HEK293 (cell line): ENCODE data around the gene COPS3.

Source experiments
- EGR2 ChIP-seq: fragments of 450-650 bp; formaldehyde crosslinking; IDR thresholded peaks from 2 replicates; pipeline ENCODE4 v1.5.1; 2016; ENCODE audit warnings: low read depth, missing biosample characterization, missing genetic modification characterization
- GFI1B ChIP-seq: fragments of 450-650 bp; formaldehyde crosslinking; IDR thresholded peaks from 2 replicates; pipeline ENCODE4 v1.5.1; 2016; ENCODE audit warnings: missing biosample characterization, missing genetic modification characterization
- KLF10 ChIP-seq: fragments of 450-650 bp; IDR thresholded peaks from 2 replicates; pipeline ENCODE4 v1.5.1; 2018; ENCODE audit warnings: missing biosample characterization, mild to moderate bottlenecking, missing genetic modification characterization
- KLF9 ChIP-seq: fragments of 450-650 bp; formaldehyde crosslinking; IDR thresholded peaks from 2 replicates; pipeline ENCODE4 v1.5.1; 2016; ENCODE audit warnings: missing biosample characterization, missing genetic modification characterization, low read depth
- REPIN1 ChIP-seq: fragments of 450-650 bp; formaldehyde crosslinking; IDR thresholded peaks from 2 replicates; pipeline ENCODE4 v1.5.1; 2017; ENCODE audit warnings: missing biosample characterization, missing genetic modification characterization, low read depth
- ZBTB17 ChIP-seq: fragments of 450-650 bp; formaldehyde crosslinking; IDR thresholded peaks from 2 replicates; pipeline ENCODE4 v1.5.1; 2016; ENCODE audit warnings: missing biosample characterization, missing genetic modification characterization
- ZBTB8A ChIP-seq: fragments of 450-650 bp; formaldehyde crosslinking; IDR thresholded peaks from 2 replicates; pipeline ENCODE4 v1.5.1; 2016; ENCODE audit warnings: missing biosample characterization, missing genetic modification characterization
- ZNF140 ChIP-seq: fragments of 450-650 bp; formaldehyde crosslinking; IDR thresholded peaks from 2 replicates; pipeline ENCODE4 v1.5.1; 2016; ENCODE audit warnings: missing biosample characterization, missing genetic modification characterization
- ZNF169 ChIP-seq: fragments of 450-650 bp; formaldehyde crosslinking; IDR thresholded peaks from 2 replicates; pipeline ENCODE4 v1.5.1; 2016; ENCODE audit warnings: missing biosample characterization, missing genetic modification characterization
- ZNF2 ChIP-seq: fragments of 450-650 bp; formaldehyde crosslinking; IDR thresholded peaks from 2 replicates; pipeline ENCODE4 v1.5.1; 2016; ENCODE audit warnings: missing biosample characterization, missing genetic modification characterization
- ZNF202 ChIP-seq: fragments of 450-650 bp; formaldehyde crosslinking; IDR thresholded peaks from 2 replicates; pipeline ENCODE4 v1.5.1; 2016; ENCODE audit warnings: missing biosample characterization, missing genetic modification characterization, borderline replicate concordance
- ZNF248 ChIP-seq: fragments of 450-650 bp; formaldehyde crosslinking; IDR thresholded peaks from 2 replicates; pipeline ENCODE4 v1.5.1; 2017; ENCODE audit warnings: missing biosample characterization, missing genetic modification characterization
- ZNF26 ChIP-seq: fragments of 450-650 bp; formaldehyde crosslinking; IDR thresholded peaks from 2 replicates; pipeline ENCODE4 v1.5.1; 2016; ENCODE audit warnings: missing biosample characterization, missing genetic modification characterization
- ZNF302 ChIP-seq: fragments of 450-650 bp; formaldehyde crosslinking; IDR thresholded peaks from 2 replicates; pipeline ENCODE4 v1.5.1; 2016; ENCODE audit warnings: missing biosample characterization, missing genetic modification characterization, low read depth
- ZNF362 ChIP-seq: fragments of 450-650 bp; formaldehyde crosslinking; IDR thresholded peaks from 2 replicates; pipeline ENCODE4 v1.5.1; 2016; ENCODE audit warnings: missing biosample characterization, missing genetic modification characterization
- ZNF366 ChIP-seq: fragments of 450-650 bp; formaldehyde crosslinking; conservative IDR thresholded peaks from 2 replicates; pipeline ENCODE4 v1.5.1; 2016; ENCODE audit warnings: missing biosample characterization, missing genetic modification characterization
- ZNF391 ChIP-seq: fragments of 450-650 bp; formaldehyde crosslinking; IDR thresholded peaks from 2 replicates; pipeline ENCODE4 v1.5.1; 2016; ENCODE audit warnings: low read depth, missing biosample characterization, missing genetic modification characterization, borderline replicate concordance
- ZNF501 ChIP-seq: fragments of 450-650 bp; formaldehyde crosslinking; IDR thresholded peaks from 2 replicates; pipeline ENCODE4 v1.5.1; 2016; ENCODE audit warnings: missing biosample characterization, missing genetic modification characterization
- ZNF514 ChIP-seq: fragments of 450-650 bp; formaldehyde crosslinking; IDR thresholded peaks from 2 replicates; pipeline ENCODE4 v1.5.1; 2016; ENCODE audit warnings: missing biosample characterization, missing genetic modification characterization
- ZNF555 ChIP-seq: fragments of 450-650 bp; formaldehyde crosslinking; conservative IDR thresholded peaks from 2 replicates; pipeline ENCODE4 v1.5.1; 2017; ENCODE audit warnings: missing biosample characterization, mild to moderate bottlenecking, missing genetic modification characterization, inconsistent platforms
- ZNF560 ChIP-seq: fragments of 450-650 bp; formaldehyde crosslinking; IDR thresholded peaks from 2 replicates; pipeline ENCODE4 v1.5.1; 2017; ENCODE audit warnings: missing biosample characterization, missing genetic modification characterization, borderline replicate concordance
- ZNF571 ChIP-seq: fragments of 450-650 bp; formaldehyde crosslinking; IDR thresholded peaks from 2 replicates; pipeline ENCODE4 v1.5.0; 2017; ENCODE audit warnings: missing biosample characterization, missing genetic modification characterization
- ZNF670 ChIP-seq: fragments of 450-650 bp; formaldehyde crosslinking; IDR thresholded peaks from 2 replicates; pipeline ENCODE4 v1.5.1; 2016; ENCODE audit warnings: missing biosample characterization, missing genetic modification characterization, low read depth
- ZNF692 ChIP-seq: fragments of 450-650 bp; formaldehyde crosslinking; IDR thresholded peaks from 2 replicates; pipeline ENCODE4 v1.5.1; 2016; ENCODE audit warnings: missing biosample characterization, missing genetic modification characterization
- ZSCAN23 ChIP-seq: fragments of 450-650 bp; formaldehyde crosslinking; IDR thresholded peaks from 2 replicates; pipeline ENCODE4 v1.5.1; 2016; ENCODE audit warnings: missing biosample characterization, missing genetic modification characterization
- ZSCAN30 ChIP-seq: fragments of 450-650 bp; IDR thresholded peaks from 2 replicates; pipeline ENCODE4 v1.5.1; 2018; ENCODE audit warnings: missing biosample characterization, mild to moderate bottlenecking, missing genetic modification characterization, moderate library complexity
- TF ChIP-seq, protein P1 (sequence below): fragments of 450-650 bp; formaldehyde crosslinking; IDR thresholded peaks from 2 replicates; pipeline ENCODE4 v1.5.1; 2016; ENCODE audit warnings: missing biosample characterization, missing genetic modification characterization
- TF ChIP-seq, protein P2 (sequence below): fragments of 450-650 bp; formaldehyde crosslinking; IDR thresholded peaks from 2 replicates; pipeline ENCODE4; 2016; ENCODE audit warnings: missing biosample characterization, missing genetic modification characterization
- TF ChIP-seq, protein P3 (sequence below): fragments of 450-650 bp; formaldehyde crosslinking; IDR thresholded peaks from 2 replicates; pipeline ENCODE4 v1.5.1; 2017; ENCODE audit warnings: missing biosample characterization, missing genetic modification characterization
- TF ChIP-seq, protein P4 (sequence below): fragments of 450-650 bp; formaldehyde crosslinking; IDR thresholded peaks from 2 replicates; pipeline ENCODE4 v1.5.1; 2017; ENCODE audit warnings: missing biosample characterization, missing genetic modification characterization

Gene COPS3

GRCh38 chr17:17300624-17301568 lies 19.9 kb upstream of the COPS3 start (continued):
- TF ChIP-seq EGR2 (tag by site-specific recombination) (no peak), GFI1B (tag by site-specific recombination) (no peak), ZBTB17 (tag by site-specific recombination) (peak; percentile 99), ZNF248 (tag by site-specific recombination) (no peak), ZNF560 (no peak), ZSCAN30 (tag by site-specific recombination) (peak; percentile 71), ZNF202 (no peak), ZNF362 (tag by site-specific recombination) (peak; percentile 87), ZNF555 (tag by site-specific recombination) (no peak), ZNF169 (no peak), ZNF692 (tag by site-specific recombination) (no peak), ZNF501 (tag by site-specific recombination) (peak; percentile 86), ZNF391 (tag by site-specific recombination) (no peak), ZNF670 (tag by site-specific recombination) (no peak), ZNF302 (tag by site-specific recombination) (no peak), ZNF2 (peak; percentile 70; the same call in 1 of the 2 replicates), ZNF571 (tag by site-specific recombination) (no peak), ZNF514 (tag by site-specific recombination) (no peak), ZNF140 (tag by site-specific recombination) (no peak), ZSCAN23 (no peak), ZBTB8A (tag by site-specific recombination) (peak; percentile 91), KLF9 (tag by site-specific recombination) (peak; percentile 82), ZNF366 (tag by site-specific recombination) (no peak; the same call in 1 of the 2 replicates), ZNF26 (tag by site-specific recombination) (no peak), KLF10 (tag by site-specific recombination) (peak; percentile 18; the same call in 1 of the 2 replicates), REPIN1 (tag by site-specific recombination) (0 out of 2 replicates have a peak, but pooled peaks have one; percentile 16)
- TF ChIP-seq, protein P1, sequence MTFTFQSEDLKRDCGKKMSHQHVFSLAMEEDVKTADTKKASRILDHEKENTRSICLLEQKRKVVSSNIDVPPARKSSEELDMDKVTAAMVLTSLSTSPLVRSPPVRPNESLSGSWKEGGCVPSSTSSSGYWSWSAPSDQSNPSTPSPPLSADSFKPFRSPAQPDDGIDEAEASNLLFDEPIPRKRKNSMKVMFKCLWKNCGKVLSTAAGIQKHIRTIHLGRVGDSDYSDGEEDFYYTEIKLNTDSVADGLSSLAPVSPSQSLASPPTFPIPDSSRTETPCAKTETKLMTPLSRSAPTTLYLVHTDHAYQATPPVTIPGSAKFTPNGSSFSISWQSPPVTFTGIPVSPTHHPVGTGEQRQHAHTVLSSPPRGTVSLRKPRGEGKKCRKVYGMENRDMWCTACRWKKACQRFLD (tag by site-specific recombination), result no peak
- TF ChIP-seq, protein P2, sequence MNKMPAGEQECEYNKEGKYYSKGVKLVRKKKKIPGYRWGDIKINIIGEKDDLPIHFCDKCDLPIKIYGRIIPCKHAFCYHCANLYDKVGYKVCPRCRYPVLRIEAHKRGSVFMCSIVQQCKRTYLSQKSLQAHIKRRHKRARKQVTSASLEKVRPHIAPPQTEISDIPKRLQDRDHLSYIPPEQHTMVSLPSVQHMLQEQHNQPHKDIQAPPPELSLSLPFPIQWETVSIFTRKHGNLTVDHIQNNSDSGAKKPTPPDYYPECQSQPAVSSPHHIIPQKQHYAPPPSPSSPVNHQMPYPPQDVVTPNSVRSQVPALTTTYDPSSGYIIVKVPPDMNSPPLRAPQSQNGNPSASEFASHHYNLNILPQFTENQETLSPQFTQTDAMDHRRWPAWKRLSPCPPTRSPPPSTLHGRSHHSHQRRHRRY (tag by site-specific recombination), result no peak
- TF ChIP-seq, protein P3, sequence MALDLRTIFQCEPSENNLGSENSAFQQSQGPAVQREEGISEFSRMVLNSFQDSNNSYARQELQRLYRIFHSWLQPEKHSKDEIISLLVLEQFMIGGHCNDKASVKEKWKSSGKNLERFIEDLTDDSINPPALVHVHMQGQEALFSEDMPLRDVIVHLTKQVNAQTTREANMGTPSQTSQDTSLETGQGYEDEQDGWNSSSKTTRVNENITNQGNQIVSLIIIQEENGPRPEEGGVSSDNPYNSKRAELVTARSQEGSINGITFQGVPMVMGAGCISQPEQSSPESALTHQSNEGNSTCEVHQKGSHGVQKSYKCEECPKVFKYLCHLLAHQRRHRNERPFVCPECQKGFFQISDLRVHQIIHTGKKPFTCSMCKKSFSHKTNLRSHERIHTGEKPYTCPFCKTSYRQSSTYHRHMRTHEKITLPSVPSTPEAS, result no peak; the same call in 1 of the 2 replicates
- TF ChIP-seq, protein P4, sequence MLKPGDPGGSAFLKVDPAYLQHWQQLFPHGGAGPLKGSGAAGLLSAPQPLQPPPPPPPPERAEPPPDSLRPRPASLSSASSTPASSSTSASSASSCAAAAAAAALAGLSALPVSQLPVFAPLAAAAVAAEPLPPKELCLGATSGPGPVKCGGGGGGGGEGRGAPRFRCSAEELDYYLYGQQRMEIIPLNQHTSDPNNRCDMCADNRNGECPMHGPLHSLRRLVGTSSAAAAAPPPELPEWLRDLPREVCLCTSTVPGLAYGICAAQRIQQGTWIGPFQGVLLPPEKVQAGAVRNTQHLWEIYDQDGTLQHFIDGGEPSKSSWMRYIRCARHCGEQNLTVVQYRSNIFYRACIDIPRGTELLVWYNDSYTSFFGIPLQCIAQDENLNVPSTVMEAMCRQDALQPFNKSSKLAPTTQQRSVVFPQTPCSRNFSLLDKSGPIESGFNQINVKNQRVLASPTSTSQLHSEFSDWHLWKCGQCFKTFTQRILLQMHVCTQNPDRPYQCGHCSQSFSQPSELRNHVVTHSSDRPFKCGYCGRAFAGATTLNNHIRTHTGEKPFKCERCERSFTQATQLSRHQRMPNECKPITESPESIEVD, result no peak
